ENCODE data around the gene ITGBL1.

GRCh38 chr13:101703081-101703480, 250.6 kb downstream of the ITGBL1 start:
- TF ChIP-seq CTCF (IDR thresholded peaks at IDR 0.05) (no peak), POLR2A (IDR thresholded peaks at IDR 0.05) (no peak)

Data from lower leg skin (tissue), 3 donors.